Left renal cortex interstitium (tissue), 4 donors: ENCODE measurements around the gene AKR1D1. TPM values are rescaled to one million over a fixed set of nuclear protein-coding genes. Genes with fewer than 3 reads are reported as not detected.
A peak's percentile ranks its signal among the peaks of the same experiment; 100 is the strongest.

Experiments used
- DNase-seq, 4 donors: peaks; one replicate each; pipeline ENCODE4 v3.0.0-alpha.2; 2013; ENCODE audit warnings: low read depth in 4 of 4, low spot score in 2 of 4, missing footprints in 1 of 4
- polyA plus RNA-seq, 4 donors: library from polyadenylated mRNA; unstranded; fragments of 120-200 nt; gene quantifications; one replicate each; pipeline ENCODE4 v1.2.1, GENCODE V29; 2013; ENCODE audit not compliant: insufficient read length in 4 of 4

Gene AKR1D1
- polyA plus RNA-seq, 4 donors, result 0.10 to 0.32 (median 0.20) TPM

GRCh38 chr7:138161600-138162081 is 85.4 kb downstream of the AKR1D1 start:
- peak; percentile 64 to 88 (median 76) for DNase-seq

DNA sequence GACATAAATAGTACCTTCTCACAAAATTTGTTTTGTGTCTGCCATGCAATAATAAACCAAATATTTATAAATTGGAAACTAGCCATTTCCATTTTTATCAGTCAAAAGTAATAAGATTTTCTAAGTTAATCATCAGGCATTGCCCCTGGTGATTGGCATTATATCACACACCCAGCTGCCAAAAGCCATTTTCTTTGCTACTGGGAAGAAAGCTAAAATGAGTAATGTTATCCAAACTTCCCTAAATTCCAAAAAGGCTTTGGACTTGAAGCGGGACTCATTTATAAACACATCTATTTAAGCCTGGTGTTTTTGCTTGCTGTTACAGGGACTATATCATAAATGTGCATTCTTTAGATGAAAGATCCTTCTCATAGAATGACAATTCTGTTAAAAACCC is 86.0 kb downstream of the AKR1D1 start:
- no peak for DNase-seq

DNA sequence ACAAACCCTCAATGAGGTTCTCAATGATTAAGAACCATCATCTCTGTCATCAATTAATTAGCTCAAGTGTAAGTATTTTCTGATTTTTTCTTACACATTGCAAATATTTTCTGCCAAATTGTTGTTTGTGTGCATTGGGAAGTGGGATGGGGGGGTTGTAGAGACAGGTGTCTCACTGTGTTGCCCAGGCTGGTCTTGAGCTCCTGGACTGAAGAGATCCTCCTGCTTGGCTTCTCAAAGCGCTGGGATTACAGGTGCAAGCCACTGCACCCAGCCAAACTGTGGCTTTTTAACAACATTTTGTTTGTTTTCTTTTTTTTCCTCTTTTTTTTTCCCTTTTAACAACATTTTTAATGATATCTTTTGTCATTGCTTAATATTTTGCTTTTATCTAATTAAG is 87.5 kb downstream of the AKR1D1 start:
- DNase-seq, result no peak

DNA sequence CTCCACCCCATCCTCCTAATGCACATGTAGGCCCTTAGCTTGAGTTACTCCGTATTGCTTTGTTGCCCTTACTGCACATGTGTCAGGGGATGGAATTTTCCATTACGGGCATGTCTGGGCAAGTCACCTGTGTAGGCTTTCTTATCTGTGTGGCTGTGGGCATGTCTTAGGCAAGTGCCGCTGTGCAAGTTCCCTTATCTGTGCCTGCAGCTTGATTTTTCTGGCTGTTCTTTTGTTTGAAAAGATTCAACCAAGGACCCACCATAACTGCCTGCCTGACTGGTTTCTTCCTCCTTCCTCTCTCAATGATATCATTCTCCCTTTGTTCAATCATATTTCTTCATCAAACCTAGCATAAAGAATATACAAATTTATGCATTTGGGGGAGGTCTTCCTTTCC is 88.5 kb downstream of the AKR1D1 start:
- no peak for DNase-seq

DNA sequence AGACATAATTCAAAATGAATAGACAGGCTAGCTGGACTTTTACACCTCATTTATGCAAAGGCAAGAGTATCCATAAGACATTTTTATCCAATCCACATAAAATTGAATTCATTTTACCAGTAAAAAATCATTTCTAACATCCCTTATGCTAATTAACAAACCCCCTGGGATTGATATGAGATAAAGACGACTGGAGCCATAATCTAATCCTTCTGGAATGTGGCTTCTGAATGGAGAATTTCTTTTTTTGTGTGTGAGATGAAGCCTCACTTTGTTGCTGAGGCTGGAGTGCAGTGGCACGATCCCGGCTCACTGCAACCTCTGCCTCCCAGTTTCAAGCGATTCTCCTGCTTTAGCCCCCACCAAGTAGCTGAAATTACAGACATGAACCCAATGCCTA is 90.4 kb downstream of the AKR1D1 start:
- no peak for DNase-seq

DNA sequence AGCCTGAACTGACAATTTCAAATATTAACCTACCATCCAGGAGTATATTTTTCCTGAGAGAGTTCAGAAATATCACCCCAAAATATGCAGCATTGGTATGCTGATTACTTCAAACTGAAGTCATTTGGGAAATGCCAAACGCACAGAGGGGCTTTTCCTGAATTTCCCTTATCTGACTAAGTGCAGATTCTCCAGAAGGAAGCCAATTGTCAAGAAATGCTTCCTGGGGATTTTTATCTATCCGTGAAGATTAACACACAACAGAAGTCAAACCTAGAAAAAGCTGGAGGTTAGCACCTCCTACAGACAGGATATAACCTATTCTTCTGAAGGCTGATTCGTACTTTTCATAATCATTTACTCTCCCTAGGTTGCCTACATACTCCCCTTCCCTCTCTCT is 91.0 kb downstream of the AKR1D1 start:
- DNase-seq, result no peak

DNA sequence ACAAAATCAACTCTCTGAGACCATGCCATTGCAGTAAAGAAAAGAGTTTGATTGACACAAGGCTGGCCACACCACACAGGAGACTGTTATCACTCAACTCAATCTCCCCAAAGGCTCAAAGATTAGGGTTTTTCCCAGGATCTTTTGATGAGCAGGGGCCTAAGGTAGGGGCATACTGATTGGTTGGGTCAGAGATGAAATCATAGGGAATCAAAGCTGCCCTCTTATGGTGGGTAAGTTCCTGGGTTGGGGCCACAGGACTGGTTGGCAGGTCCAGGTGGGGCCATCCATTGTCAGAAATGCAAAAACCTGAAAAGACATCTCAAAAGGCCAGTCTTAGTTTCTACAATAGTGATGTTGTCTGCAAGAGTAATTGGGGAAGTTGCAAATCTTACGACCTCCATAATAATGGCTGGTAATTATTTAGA is 91.6 kb downstream of the AKR1D1 start:
- DNase-seq, result no peak

Other genes starting within 250 kb of the AKR1D1 start
- 1 to 10 TPM; 1.5 to 2.0 (median 1.7) TPM for gene DGKI, start 229.5 kb upstream of the AKR1D1 start, polyA plus RNA-seq
- 10 to 100 TPM; 42.3 to 53.0 (median 49.4) TPM for gene CREB3L2, start 74.4 kb upstream of the AKR1D1 start, polyA plus RNA-seq